HepG2 (cell line): ENCODE data around the gene TMEM184C.

Source experiments
- ASH2L ChIP-seq: fragments of 300-600, 200-600 bp; sonication (generic); IDR thresholded peaks from 2 replicates; pipeline ENCODE4 v1.7.0; 2017; ENCODE audit warnings: low read depth, mild to moderate bottlenecking, moderate library complexity, mixed read lengths, low read length; ENCODE audit not compliant: insufficient read length
- CHD4 ChIP-seq: fragments of 200-600 bp; sonication (generic); IDR thresholded peaks from 2 replicates; pipeline ENCODE4 v1.7.0; 2017; ENCODE audit warnings: mild to moderate bottlenecking, low read length, borderline replicate concordance
- CTCF ChIP-seq: sonication (generic); formaldehyde crosslinking; IDR thresholded peaks from 2 replicates; pipeline ENCODE4 v1.5.0; 2020; ENCODE audit warnings: mild to moderate bottlenecking, missing genetic modification reagents, moderate library complexity
- IRF2 ChIP-seq: IDR thresholded peaks from 2 replicates; pipeline ENCODE4 v1.6.1; 2018; ENCODE audit warnings: missing genetic modification reagents, missing compliant biosample characterization
- MTA1 ChIP-seq: sonication (generic); formaldehyde crosslinking; IDR thresholded peaks from 2 replicates; pipeline ENCODE4 v1.4.0; 2020; ENCODE audit warnings: missing genetic modification reagents, mild to moderate bottlenecking, borderline replicate concordance
- NPAS2 ChIP-seq: sonication (generic); formaldehyde crosslinking; IDR thresholded peaks from 2 replicates; pipeline ENCODE4 v1.8.0; 2022; ENCODE audit warnings: mild to moderate bottlenecking, missing genetic modification reagents, borderline replicate concordance
- NR2F6 ChIP-seq, 2 experiments: IDR thresholded peaks; 2 replicates each; pipeline ENCODE4 v1.6.1; 2016; ENCODE audit warnings: antibody characterized with exemption in 1 of 2, mild to moderate bottlenecking in 1 of 2
- POLR2A ChIP-seq, 2 experiments: IDR thresholded peaks; 2 replicates each; pipeline ENCODE4 v1.6.1; 2011; ENCODE audit warnings: low read depth in 2 of 2, low read length in 2 of 2, mild to moderate bottlenecking in 1 of 2, moderate library complexity in 1 of 2; ENCODE audit not compliant: insufficient read depth in 1 of 2
- SP1 ChIP-seq, 2 experiments: fragments of 450-650 bp in 1 of 2; sonication (generic) in 1 of 2; formaldehyde crosslinking in 1 of 2; IDR thresholded peaks; 2 replicates each; pipeline versions ENCODE4 v1.4.0 to v1.6.1; 2016 to 2020; ENCODE audit warnings: missing genetic modification reagents in 1 of 2
- STAT5B ChIP-seq: sonication (generic); formaldehyde crosslinking; IDR thresholded peaks from 2 replicates; pipeline ENCODE4 v1.4.0; 2020; ENCODE audit warnings: missing genetic modification reagents
- ZNF274 ChIP-seq: sonication (generic); formaldehyde crosslinking; IDR thresholded peaks from 2 replicates; pipeline ENCODE4 v1.5.1; 2020; ENCODE audit warnings: mild to moderate bottlenecking, missing genetic modification reagents

DNA sequence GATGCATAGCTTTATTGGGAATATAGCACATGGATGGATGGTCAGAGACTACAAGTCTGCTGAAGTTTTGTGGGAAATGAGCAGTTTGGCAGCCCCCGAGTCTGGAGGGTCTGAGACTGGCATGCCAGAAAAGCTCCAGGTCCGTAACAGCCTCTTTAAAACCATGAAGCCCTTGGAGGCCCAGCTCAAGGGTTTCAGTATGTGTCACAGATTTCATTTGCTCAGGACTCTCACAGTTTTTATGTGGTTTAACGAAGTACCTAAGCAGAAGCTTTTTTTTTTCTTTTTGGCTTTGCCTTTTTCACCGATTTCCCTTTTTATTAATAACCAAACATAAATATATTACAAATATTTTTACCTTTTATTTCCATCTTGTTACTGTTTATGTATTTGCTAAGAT lies 30.6 kb upstream of the TMEM184C start:
- TF ChIP-seq CHD4 (no peak), CTCF (no peak), STAT5B (CRISPR knock-in tag) (no peak), ZNF274 (CRISPR knock-in tag) (no peak), IRF2 (no peak), NR2F6 (IDR thresholded peaks at IDR 0.05) (no peak), NR2F6 (CRISPR knock-in tag; IDR thresholded peaks at IDR 0.05) (no peak), POLR2A (IDR thresholded peaks at IDR 0.05; ENCODE audit: insufficient read depth in 1 of 2, low read depth in 2 of 2, low read length in 2 of 2) (no peak), SP1 (IDR thresholded peaks at IDR 0.05) (no peak), SP1 (CRISPR knock-in tag; IDR thresholded peaks at IDR 0.05) (no peak), MTA1 (no peak), ASH2L (no peak), NPAS2 (CRISPR knock-in tag) (no peak)
